Measurements from ENCODE around the gene LIPJ.
A peak's percentile ranks its signal among the peaks of the same experiment; 100 is the strongest.

LIPJ gene

GRCh38 chr10:88586462-88586861 is at the start of gene LIPJ:
Gene LIPJ (plus strand): TSS chr10:88586762. CDS start chr10:88590688, 3,926 bp downstream.
- DNase-seq: no peak

GRCh38 chr10:88537322-88537721 is 49.2 kb upstream of the LIPJ start:
- no peak for DNase-seq

DNA sequence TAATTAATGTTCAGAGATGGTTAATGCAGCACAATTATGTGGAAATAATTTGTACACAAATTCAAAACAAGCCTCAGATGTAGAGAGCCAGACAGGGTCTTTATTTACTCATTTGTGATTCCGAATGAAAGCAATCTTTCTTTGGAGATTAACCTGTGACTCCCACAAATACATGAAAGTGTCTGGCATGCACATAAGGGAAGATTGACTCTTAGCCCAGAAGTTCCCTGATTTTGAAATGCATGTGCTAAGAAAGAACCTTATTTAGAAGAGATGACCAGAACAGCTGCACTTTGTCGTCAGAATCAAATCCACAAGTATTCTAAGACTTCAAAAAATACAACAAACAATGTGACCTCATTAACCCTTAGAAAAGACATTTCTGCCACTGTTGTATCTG is 48.5 kb upstream of the LIPJ start:
- DNase-seq: no peak

GRCh38 chr10:88540351-88540750 is 46.2 kb upstream of the LIPJ start:
- no peak for DNase-seq

DNA sequence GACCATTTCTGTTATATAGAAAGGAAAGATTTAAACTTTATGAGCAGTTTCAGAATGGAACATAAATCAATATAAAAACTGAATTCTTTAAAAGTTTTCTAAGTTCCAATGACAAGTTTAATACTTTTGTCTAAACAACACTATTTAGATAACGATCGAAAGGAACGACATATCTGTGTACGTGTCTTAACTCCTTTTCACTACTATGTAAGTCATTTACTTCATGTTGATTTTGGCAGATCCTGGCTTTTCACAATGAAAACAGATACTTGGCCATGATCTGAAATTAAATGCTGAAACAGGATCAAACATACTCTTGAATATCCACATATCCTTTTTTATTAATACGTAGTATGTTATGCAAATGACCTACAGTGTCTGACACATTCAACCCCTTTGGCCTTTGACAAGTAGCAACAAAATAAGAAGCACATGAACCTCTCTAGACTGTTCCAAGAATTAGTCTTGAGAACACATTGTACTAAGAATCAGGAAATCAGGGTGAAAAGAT is 45.4 kb upstream of the LIPJ start:
- no peak for DNase-seq

DNA sequence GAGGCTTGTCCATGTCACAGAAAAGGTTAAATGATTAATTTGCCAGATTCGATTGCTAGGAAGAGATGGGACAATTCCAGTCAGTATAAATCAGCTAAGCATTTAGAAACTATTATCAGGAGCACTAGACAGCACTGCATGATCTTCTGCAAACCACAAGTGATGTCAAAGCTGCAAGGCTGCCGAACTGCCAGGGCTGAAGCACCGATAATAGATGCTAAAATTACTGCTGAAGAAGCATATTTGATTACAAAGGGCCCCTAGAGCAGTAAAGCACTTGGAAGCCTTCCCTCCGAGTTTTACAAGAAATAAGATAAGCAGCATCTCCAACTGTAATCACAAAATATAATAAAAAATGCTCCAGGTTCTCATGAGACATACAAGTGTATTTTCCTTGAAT is 44.0 kb upstream of the LIPJ start:
- no peak for DNase-seq

- DNase-seq: no peak
Measured at GRCh38 chr10:88544140-88544870, 42.3 kb upstream of the LIPJ start.

GRCh38 chr10:88545359-88545758 is 41.2 kb upstream of the LIPJ start:
- DNase-seq: no peak

GRCh38 chr10:88546497-88546896 is 40.1 kb upstream of the LIPJ start:
- DNase-seq: no peak

DNA sequence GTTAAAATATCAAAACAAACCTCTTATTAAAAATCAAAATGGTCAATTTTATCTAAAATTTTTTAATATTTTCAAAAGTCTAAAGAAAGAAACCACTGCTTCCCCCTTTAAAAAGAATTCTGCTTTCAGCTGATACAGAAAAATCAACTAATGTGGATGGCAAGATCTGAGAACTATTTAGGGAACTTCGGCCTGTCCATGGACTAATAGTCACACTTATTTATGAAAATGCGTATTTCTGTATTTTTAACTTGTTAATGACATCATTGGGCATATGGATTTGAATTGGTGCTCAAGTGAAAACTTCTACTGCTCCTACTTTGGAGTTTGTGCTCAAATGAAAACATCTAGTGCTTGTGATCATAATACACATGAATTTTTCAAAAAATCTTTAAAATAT is 35.3 kb upstream of the LIPJ start:
- no peak for DNase-seq

- DNase-seq: peak; percentile 33
Measured at GRCh38 chr10:88553116-88553752, 33.3 kb upstream of the LIPJ start.

DNA sequence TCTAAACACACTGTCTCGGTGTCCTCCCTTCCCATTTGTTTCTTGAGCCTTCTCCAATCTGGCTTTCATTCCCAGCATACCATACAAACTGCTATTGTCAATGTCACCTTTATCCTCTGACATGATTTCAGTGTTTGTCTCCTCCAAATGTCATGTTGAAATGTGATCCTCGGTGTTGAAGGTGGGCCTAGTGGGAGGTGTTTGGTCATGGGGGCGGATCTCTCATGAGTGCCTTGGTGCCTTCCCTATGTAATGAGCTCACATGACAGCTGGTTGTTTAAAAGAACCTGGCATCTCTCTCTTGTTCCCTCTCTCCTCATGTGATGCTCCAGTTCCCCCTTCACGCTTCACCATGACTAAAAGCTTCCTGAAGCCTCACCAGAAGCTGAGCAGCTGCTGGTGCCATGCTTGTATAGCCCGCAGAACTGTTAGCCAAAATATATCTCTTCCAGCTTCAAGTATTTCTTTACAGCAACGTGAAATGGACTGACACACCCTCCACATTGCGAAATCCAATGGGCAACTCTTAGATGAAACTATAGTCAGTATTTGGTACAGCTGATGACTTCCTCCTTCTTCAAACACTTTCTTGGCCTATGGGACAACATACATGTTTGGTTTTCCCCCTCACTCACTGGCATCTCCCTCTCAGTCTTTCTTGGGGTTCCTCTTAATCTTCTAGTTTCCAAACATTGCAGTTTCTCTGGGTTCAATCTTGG is 31.2 kb upstream of the LIPJ start:
- DNase-seq: no peak

DNA sequence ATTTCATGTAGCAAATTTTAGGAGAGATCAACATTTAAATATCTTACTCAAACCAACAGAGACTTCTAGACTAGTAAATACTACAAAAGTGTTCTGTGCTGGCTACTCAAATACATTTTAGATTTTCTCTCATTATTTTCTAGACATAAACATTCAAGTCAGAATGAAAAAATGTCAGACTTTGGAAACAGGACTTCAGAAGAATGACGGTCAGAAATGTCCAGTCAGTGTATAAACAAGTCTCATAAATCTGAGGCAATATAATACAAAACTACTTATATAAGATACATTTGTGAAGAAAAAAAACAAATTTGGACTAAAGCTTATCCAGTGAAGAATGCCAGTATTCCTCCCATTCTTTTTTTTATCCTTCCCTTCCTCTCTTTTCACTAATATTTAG is 29.3 kb upstream of the LIPJ start:
- no peak for DNase-seq

- DNase-seq: no peak
Measured at GRCh38 chr10:88557658-88558057, 28.9 kb upstream of the LIPJ start.

DNA sequence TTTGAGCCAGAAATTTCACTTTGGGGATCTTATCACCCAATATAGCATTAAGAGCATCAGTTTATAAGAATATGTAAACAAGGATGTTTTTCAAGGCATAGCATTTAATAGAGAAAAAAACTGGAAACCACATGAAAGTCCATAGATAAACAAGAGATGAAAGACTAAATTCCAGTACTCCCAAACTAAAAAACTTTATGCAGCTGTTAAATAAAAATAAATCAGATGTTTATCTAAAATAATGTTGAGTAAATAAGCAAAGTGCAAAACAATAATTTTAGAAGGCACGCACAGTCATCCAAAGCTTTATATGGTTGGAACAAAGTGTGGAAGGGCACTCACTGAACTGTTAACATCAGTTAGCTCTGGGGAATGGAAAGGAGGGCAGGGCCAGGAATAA is 24.4 kb upstream of the LIPJ start:
- DNase-seq: no peak

GRCh38 chr10:88565072-88565471 is 21.5 kb upstream of the LIPJ start:
- no peak for DNase-seq

- DNase-seq: no peak
Measured at GRCh38 chr10:88582411-88582805, 4.2 kb upstream of the LIPJ start.

- peak; percentile 75 for DNase-seq
Measured at GRCh38 chr10:88582806-88583583, 3.6 kb upstream of the LIPJ start, which contains the start of gene RNLS. Gene RNLS (minus strand): TSS chr10:88583318.

DNA sequence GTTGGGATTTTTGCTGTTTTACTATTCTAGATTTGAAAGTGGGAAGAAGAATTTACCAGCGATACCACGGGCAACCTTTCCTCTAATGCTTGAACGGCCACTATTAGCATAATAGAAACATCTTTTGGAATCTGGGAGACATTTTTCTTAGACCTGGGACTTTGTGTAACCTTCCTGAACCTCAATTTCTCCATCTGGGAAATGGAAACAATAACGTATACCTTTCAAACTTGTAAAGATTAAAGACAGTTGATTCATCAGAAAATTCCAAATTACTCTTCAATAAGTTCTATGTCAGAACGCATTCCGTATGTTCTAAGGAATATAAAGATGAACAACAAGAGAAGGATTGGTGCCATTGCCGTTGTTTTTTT is 3.0 kb upstream of the LIPJ start:
- no peak for DNase-seq

- no peak for DNase-seq
Measured at GRCh38 chr10:88592381-88592780, 5.8 kb downstream of the LIPJ start.

GRCh38 chr10:88592906-88593305 is 6.3 kb downstream of the LIPJ start:
- DNase-seq: no peak

DNA sequence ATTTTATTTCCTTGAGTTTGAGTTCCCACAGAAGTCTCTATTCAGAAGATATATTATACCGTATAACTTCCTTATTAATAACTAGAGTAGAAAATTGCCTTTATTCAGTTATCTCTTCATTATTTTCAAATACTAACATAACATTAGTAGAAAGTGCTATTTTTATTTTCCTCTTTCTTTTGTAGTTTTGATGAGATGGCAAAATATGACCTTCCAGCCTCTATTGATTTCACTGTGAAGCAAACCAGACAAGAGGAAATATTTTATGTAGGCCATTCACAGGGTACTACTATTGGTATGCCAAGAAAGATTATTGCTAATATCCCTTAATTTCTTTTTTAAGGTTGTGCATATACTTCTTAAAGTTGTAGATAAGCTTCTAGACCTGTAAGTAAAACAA is 7.9 kb downstream of the LIPJ start:
- DNase-seq: no peak

DNA sequence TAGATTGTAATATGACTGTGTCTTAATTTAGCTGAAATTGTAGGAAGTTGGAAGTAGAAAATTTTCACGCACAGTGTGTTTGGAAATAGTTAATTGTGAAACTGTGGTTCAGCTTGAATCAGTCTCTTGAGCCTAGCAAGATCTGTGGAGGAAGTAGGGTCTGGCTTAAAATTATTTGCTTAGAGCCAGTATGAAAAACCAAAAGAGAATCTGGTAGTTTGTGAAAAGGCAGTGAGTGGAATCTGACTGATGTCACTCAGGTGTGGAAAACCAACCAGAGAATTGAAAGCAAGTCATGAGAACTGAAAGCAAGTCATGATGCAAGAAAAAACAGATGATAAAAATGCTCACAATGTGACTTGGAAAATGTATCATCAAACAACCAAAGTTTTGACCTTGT is 11.5 kb downstream of the LIPJ start:
- no peak for DNase-seq

All from activated naive CD4-positive, alpha-beta T cell treated with Interleukin-2 at 50 U/mL for 16 hours (primary cell).